B cell (primary cell): Measurements from ENCODE around the gene DDAH2. TPM values are rescaled to one million over a fixed set of nuclear protein-coding genes. Genes with fewer than 3 reads are reported as not detected.

Experiments used
- ATAC-seq: fragments of 200-7000 bp; cut with Tn5 transposase; one replicate; pipeline ENCODE4 v1.10.0; 2021; ENCODE audit warnings: low read depth, mild to moderate bottlenecking, moderate number of reproducible peaks, moderate library complexity
- CTCF ChIA-PET: fragments of 350-600 bp; sonication (Branson Sonifier 250); formaldehyde crosslinking; loops from one replicate; lab custom pipeline; 2021; ENCODE audit warnings: antibody characterized with exemption, inconsistent platforms; lab: Charles Lee
- POLR2A ChIA-PET: fragments of 350-600 bp; sonication (Branson Sonifier 250); formaldehyde crosslinking; loops from one replicate; lab custom pipeline; 2021; ENCODE audit warnings: antibody characterized with exemption; lab: Charles Lee
- DNase-seq: peaks from one replicate; pipeline ENCODE4 v3.0.0; 2013
- H2AFZ ChIP-seq: 2 replicates; pipeline ENCODE4 v1.6.1; 2012; ENCODE audit warnings: mild to moderate bottlenecking, low read depth, low read length; ENCODE audit not compliant: insufficient read depth, poor library complexity, severe bottlenecking
- H3K27ac ChIP-seq, 2 donors: 1 replicate in 1 of 2; 2 replicates in 1 of 2; pipeline ENCODE4 v1.5.1; 2012 to 2013; ENCODE audit warnings: low read length in 2 of 2, mild to moderate bottlenecking in 2 of 2, moderate library complexity in 1 of 2
- H3K27me3 ChIP-seq, 4 experiments: fragments of 200-600 bp in 1 of 4; sonication (generic) in 1 of 4; replicated peaks in 1 of 4; 1 replicate in 2 of 4; 2 replicates in 2 of 4; pipeline versions ENCODE4 v1.6.1 to v1.7.0; 2013 to 2016; ENCODE audit warnings: low read length in 3 of 4, mild to moderate bottlenecking in 2 of 4, mixed read lengths in 1 of 4, moderate library complexity in 1 of 4; ENCODE audit not compliant: insufficient read depth in 4 of 4, control insufficient read depth in 3 of 4; ENCODE audit errors: control extremely low read depth in 1 of 4
- H3K36me3 ChIP-seq, 2 experiments: replicated peaks in 1 of 2; 1 replicate in 1 of 2; 2 replicates in 1 of 2; pipeline versions ENCODE4 v1.6.1 to v1.7.1; 2013; ENCODE audit warnings: low read length in 1 of 2; ENCODE audit not compliant: insufficient read depth in 2 of 2, control insufficient read depth in 1 of 2; ENCODE audit errors: control extremely low read depth in 1 of 2, extremely low read depth in 1 of 2
- H3K4me1 ChIP-seq, 2 donors: fragments of 200-600 bp in 1 of 2; sonication (generic) in 1 of 2; 1 replicate in 1 of 2; 2 replicates in 1 of 2; pipeline versions ENCODE4 v1.5.1 to v1.6.1; 2013 to 2017; ENCODE audit warnings: low read length in 2 of 2; ENCODE audit not compliant: control insufficient read depth in 2 of 2, insufficient read depth in 2 of 2
- H3K4me2 ChIP-seq: replicated peaks from 2 replicates; pipeline ENCODE3; 2012; ENCODE audit warnings: mild to moderate bottlenecking, low read depth, low read length; ENCODE audit not compliant: poor library complexity, severe bottlenecking
- H3K4me3 ChIP-seq, 5 experiments: fragments of 200-600 bp in 1 of 5; sonication (generic) in 1 of 5; 1 replicate in 3 of 5; 2 replicates in 2 of 5; pipeline versions ENCODE4 v1.5.1 to v1.7.0; 2011 to 2016; ENCODE audit warnings: low read length in 4 of 5, mild to moderate bottlenecking in 4 of 5, low read depth in 2 of 5, control low read depth in 1 of 5, moderate library complexity in 1 of 5; ENCODE audit not compliant: insufficient read depth in 1 of 5; ENCODE audit errors: control extremely low read depth in 1 of 5, extremely low read depth in 1 of 5
- H3K79me2 ChIP-seq: fragments of 200-600 bp; sonication (generic); one replicate; pipeline ENCODE4 v1.6.0; 2016; ENCODE audit warnings: low read length; ENCODE audit not compliant: control insufficient read depth, insufficient read depth
- H3K9ac ChIP-seq: fragments of 200-600 bp; sonication (generic); 2 replicates; pipeline ENCODE4 v1.6.1; 2017; ENCODE audit warnings: mild to moderate bottlenecking, low read length, moderate library complexity
- H3K9me3 ChIP-seq, 3 donors: one replicate each; pipeline versions ENCODE4 v1.6.1 to v1.7.1; 2013; ENCODE audit warnings: low read length in 2 of 3; ENCODE audit not compliant: control insufficient read depth in 2 of 3, insufficient read depth in 1 of 3; ENCODE audit errors: control extremely low read depth in 1 of 3
- H4K20me1 ChIP-seq: 2 replicates; pipeline ENCODE4 v1.6.0; 2012; ENCODE audit warnings: mild to moderate bottlenecking, low read length; ENCODE audit not compliant: insufficient read depth, control insufficient read depth, poor library complexity, severe bottlenecking
- H3K27ac Mint-ChIP-seq: one replicate; pipeline ENCODE4 v1.8.0; 2021; ENCODE audit warnings: mixed read lengths
- H3K27me3 Mint-ChIP-seq: one replicate; pipeline ENCODE4 v1.8.0; 2021; ENCODE audit warnings: mixed read lengths
- H3K4me1 Mint-ChIP-seq: one replicate; pipeline ENCODE4 v1.8.0; 2021; ENCODE audit warnings: mixed read lengths
- H3K4me3 Mint-ChIP-seq: one replicate; pipeline ENCODE4 v1.8.0; 2021; ENCODE audit warnings: mixed read lengths
- H3K9me3 Mint-ChIP-seq: one replicate; pipeline ENCODE4 v1.8.0; 2022; ENCODE audit warnings: mixed read lengths; ENCODE audit not compliant: insufficient read depth
- CTCF ChIP-seq: fragments of 200-600 bp; IDR thresholded peaks from one replicate; pipeline ENCODE4 v1.8.0; 2022; ENCODE audit warnings: antibody characterized with exemption, mild to moderate bottlenecking
- EZH2 ChIP-seq: IDR thresholded peaks from 2 replicates; pipeline ENCODE4 v1.6.1; 2012; ENCODE audit warnings: borderline replicate concordance, low read depth, mild to moderate bottlenecking, moderate library complexity, low read length; ENCODE audit not compliant: insufficient read depth, poor library complexity, severe bottlenecking
- WGBS: methylation state at CpG from one replicate; pipeline ENCODE4 v1.1.5; 2013; ENCODE audit warnings: missing lambda C conversion rate; ENCODE audit not compliant: insufficient coverage; 5-methylcytosine and 5-hydroxymethylcytosine counted together
- intact Hi-C: fragments of 100-400 bp; cut with micrococcal nuclease; formaldehyde crosslinking; loops from one replicate; pipeline ENCODE4 v1.10.0; 2022
- polyA plus RNA-seq: library from polyadenylated mRNA; depleted of rRNA; stranded (reverse); fragments of >200 nt; gene quantifications from 2 replicates; pipeline ENCODE4 v1.2.3, GENCODE V29; 2012
- total RNA-seq, 2 donors: library from RNA; stranded (reverse); fragments of 120-200 nt in 1 of 2; gene quantifications; 1 replicate in 1 of 2; 2 replicates in 1 of 2; pipeline versions ENCODE4 v1.2.3 to v1.2.4, GENCODE V29; 2013 to 2022

DDAH2 gene
- total and polyA plus RNA-seq, 2 donors (not counting 1 experiment from before 2014, with no cell fraction given), result 59.2 to 87.2 TPM

GRCh38 chr6:31736768-31737314 is 7.7 kb upstream of the DDAH2 start:
- H3K9me3 Mint-ChIP-seq, result no peaks in the 10 kb centered on the region
- H3K27ac ChIP-seq, result peak overlapping the region; percentile 81 to 96
- 8% methylated on average over 7 of the region's 10 CpGs for WGBS
- H3K4me2 ChIP-seq, result peak overlapping the region; percentile 82
- no peaks in the 10 kb centered on the region for H3K27me3 Mint-ChIP-seq
- DNase-seq (peak; percentile 36), ATAC-seq (no peak)
- peak overlapping the region; percentile 91 for H3K9ac ChIP-seq
- H3K36me3 ChIP-seq, result peaks cover 2 to 25% of the 10 kb centered on the region in 2 experiments
- no peaks in the 10 kb centered on the region for H3K27me3 ChIP-seq
- H3K4me1 ChIP-seq, result peaks cover 53 to 57% of the 10 kb centered on the region in 2 donors
- ChIA-PET POLR2A (interaction anchor here (0.8 to 3.1 kb wide), 6 partner anchors 9 to 91 kb away, joined by 4 to 16 read pairs (median 5); partner anchors contain the start of genes ABHD16A, BAG6, CSNK2B and HSPA1B), CTCF (interaction anchor here (0.6 to 7.8 kb wide), 8 partner anchors 8 to 127 kb away, joined by 3 to 90 read pairs (median 22); partner anchors contain the start of genes DDAH2, LSM2 and NEU1)
- peaks cover 80% of the 10 kb centered on the region for H3K4me1 Mint-ChIP-seq
- no peaks in the 10 kb centered on the region for H3K9me3 ChIP-seq
- peaks cover 57% of the 10 kb centered on the region for H3K79me2 ChIP-seq
- intact Hi-C loops, result loop anchor here (5.0 to 10.0 kb wide), 5 partner anchors 70 to 458 kb away; partner anchors contain the start of genes CSNK2B, DDX39B, DXO and EHMT2
- H3K4me3 Mint-ChIP-seq, result peak overlapping the region; percentile 100
- H3K4me3 ChIP-seq, result peak overlapping the region; percentile 73 to 99 (median 87)
- H3K27ac Mint-ChIP-seq, result peak overlapping the region; percentile 91
- peaks cover 7% of the 10 kb centered on the region for H4K20me1 ChIP-seq
- TF ChIP-seq CTCF (no peak), EZH2 (no peak)
- peak overlapping the region; percentile 63 for H2AFZ ChIP-seq
